WTC11 (cell line): ENCODE data around the gene TMEM238L. TPM values are rescaled to one million over a fixed set of nuclear protein-coding genes. Genes with fewer than 3 reads are reported as not detected.

ENCODE experiments used
- ATAC-seq: fragments of 200-7000 bp; cut with Tn5 transposase; 2 replicates; pipeline ENCODE4 v1.10.0; 2021; ENCODE audit warnings: mild to moderate bottlenecking, moderate library complexity
- CTCF ChIA-PET: fragments of 300-600 bp; sonication (Branson Sonifier 250); formaldehyde crosslinking; loops from one replicate; lab custom pipeline; 2021; ENCODE audit warnings: antibody characterized with exemption; lab: Charles Lee
- POLR2A ChIA-PET: fragments of 350-600 bp; sonication (Branson Sonifier 250); formaldehyde crosslinking; loops from one replicate; lab custom pipeline; 2021; ENCODE audit warnings: antibody characterized with exemption; lab: Charles Lee
- DNase-seq: peaks from one replicate; pipeline ENCODE4 v3.0.0; 2021; ENCODE audit warnings: low spot score
- H3K27ac Mint-ChIP-seq: 2 replicates; pipeline ENCODE4 v1.8.0; 2021; ENCODE audit warnings: mixed read lengths
- H3K27me3 Mint-ChIP-seq: 2 replicates; pipeline ENCODE4 v1.8.0; 2021; ENCODE audit warnings: low read depth, mild to moderate bottlenecking, moderate library complexity, mixed read lengths
- H3K36me3 Mint-ChIP-seq: 2 replicates; pipeline ENCODE4 v1.8.0; 2021; ENCODE audit warnings: mixed read lengths
- H3K4me1 Mint-ChIP-seq: 2 replicates; pipeline ENCODE4 v1.8.0; 2022; ENCODE audit warnings: mixed read lengths
- H3K4me3 Mint-ChIP-seq: 2 replicates; pipeline ENCODE4 v1.8.0; 2021; ENCODE audit warnings: mild to moderate bottlenecking, moderate library complexity, mixed read lengths
- H3K9me3 Mint-ChIP-seq: 2 replicates; pipeline ENCODE4 v1.8.0; 2021; ENCODE audit warnings: mixed read lengths
- ATF1 ChIP-seq: sonication (generic); formaldehyde crosslinking; IDR thresholded peaks from 2 replicates; pipeline ENCODE4 v1.8.1; 2023; ENCODE audit warnings: mild to moderate bottlenecking, moderate library complexity, missing genetic modification reagents
- EMX1 ChIP-seq: fragments of 250-450 bp; sonication (Bioruptor Pico); IDR thresholded peaks from 2 replicates; pipeline ENCODE4 v1.8.0; 2021; ENCODE audit warnings: mild to moderate bottlenecking
- FOXK1 ChIP-seq: sonication (generic); formaldehyde crosslinking; IDR thresholded peaks from 2 replicates; pipeline ENCODE4 v1.8.0; 2022; ENCODE audit warnings: mild to moderate bottlenecking, moderate library complexity, missing genetic modification reagents
- FOXP1 ChIP-seq: sonication (generic); formaldehyde crosslinking; IDR thresholded peaks from 2 replicates; pipeline ENCODE4 v1.8.0; 2022; ENCODE audit warnings: missing genetic modification reagents, mild to moderate bottlenecking, moderate library complexity, borderline replicate concordance
- KAT7 ChIP-seq: sonication (generic); formaldehyde crosslinking; IDR thresholded peaks from 2 replicates; pipeline ENCODE4 v1.8.1; 2023; ENCODE audit warnings: missing genetic modification reagents, mild to moderate bottlenecking, borderline replicate concordance
- NFATC4 ChIP-seq: fragments of 250-450 bp; sonication (Bioruptor Pico); IDR thresholded peaks from 2 replicates; pipeline ENCODE4 v1.9.0; 2021; ENCODE audit warnings: mild to moderate bottlenecking
- NFE2L1 ChIP-seq: sonication (generic); formaldehyde crosslinking; IDR thresholded peaks from 2 replicates; pipeline ENCODE4 v1.8.1; 2023; ENCODE audit warnings: missing genetic modification reagents
- NR2C2 ChIP-seq: sonication (generic); formaldehyde crosslinking; IDR thresholded peaks from 2 replicates; pipeline ENCODE4 v1.8.0; 2022; ENCODE audit warnings: mild to moderate bottlenecking, missing genetic modification reagents
- PRRX2 ChIP-seq: fragments of 250-450 bp; sonication (Bioruptor Pico); IDR thresholded peaks from 2 replicates; pipeline ENCODE4 v1.8.0; 2021; ENCODE audit warnings: mild to moderate bottlenecking
- SOX15 ChIP-seq: fragments of 250-450 bp; sonication (Bioruptor Pico); IDR thresholded peaks from 2 replicates; pipeline ENCODE4 v1.9.0; 2021; ENCODE audit warnings: mild to moderate bottlenecking
- SP1 ChIP-seq: sonication (generic); formaldehyde crosslinking; conservative IDR thresholded peaks from 2 replicates; pipeline ENCODE4 v1.8.1; 2022; ENCODE audit warnings: missing genetic modification reagents
- TCF7 ChIP-seq: sonication (generic); formaldehyde crosslinking; IDR thresholded peaks from 2 replicates; pipeline ENCODE4 v1.8.0; 2022; ENCODE audit warnings: mild to moderate bottlenecking, low read depth, missing genetic modification reagents, moderate library complexity
- ZNF416 ChIP-seq: fragments of 250-450 bp; sonication (Bioruptor Pico); IDR thresholded peaks from 2 replicates; pipeline ENCODE4 v1.9.0; 2021; ENCODE audit warnings: mild to moderate bottlenecking, inconsistent platforms
- total RNA-seq: library from RNA; stranded (reverse); gene quantifications from 3 replicates; pipeline ENCODE4 v1.2.3, GENCODE V29; 2021
- TF ChIP-seq, protein P1 (sequence below): sonication (generic); formaldehyde crosslinking; IDR thresholded peaks from 2 replicates; pipeline ENCODE4 v1.8.1; 2023; ENCODE audit warnings: mild to moderate bottlenecking, missing genetic modification reagents, moderate library complexity
- TF ChIP-seq, protein P2 (sequence below): fragments of 250-450 bp; sonication (Bioruptor Pico); conservative IDR thresholded peaks from 2 replicates; pipeline ENCODE4 v1.9.0; 2021; ENCODE audit warnings: mild to moderate bottlenecking
- TF ChIP-seq, protein P3 (sequence below): sonication (generic); formaldehyde crosslinking; IDR thresholded peaks from 2 replicates; pipeline ENCODE4 v1.8.0; 2023; ENCODE audit warnings: missing genetic modification reagents
- TF ChIP-seq, protein P4 (sequence below): fragments of 250-450 bp; sonication (Bioruptor Pico); IDR thresholded peaks from 2 replicates; pipeline ENCODE4 v2.1.2; 2022; ENCODE audit warnings: mild to moderate bottlenecking, moderate library complexity
- TF ChIP-seq, protein P5 (sequence below): fragments of 200-600 bp; IDR thresholded peaks from 2 replicates; pipeline ENCODE4 v1.8.0; 2022; ENCODE audit warnings: antibody characterized with exemption
- TF ChIP-seq, protein P6 (sequence below): sonication (generic); formaldehyde crosslinking; IDR thresholded peaks from 2 replicates; pipeline ENCODE4 v1.8.1; 2022; ENCODE audit warnings: low read depth, missing genetic modification reagents, borderline replicate concordance

TMEM238L gene
- total RNA-seq, 1 experiment from 2014 or later, result not detected

DNA sequence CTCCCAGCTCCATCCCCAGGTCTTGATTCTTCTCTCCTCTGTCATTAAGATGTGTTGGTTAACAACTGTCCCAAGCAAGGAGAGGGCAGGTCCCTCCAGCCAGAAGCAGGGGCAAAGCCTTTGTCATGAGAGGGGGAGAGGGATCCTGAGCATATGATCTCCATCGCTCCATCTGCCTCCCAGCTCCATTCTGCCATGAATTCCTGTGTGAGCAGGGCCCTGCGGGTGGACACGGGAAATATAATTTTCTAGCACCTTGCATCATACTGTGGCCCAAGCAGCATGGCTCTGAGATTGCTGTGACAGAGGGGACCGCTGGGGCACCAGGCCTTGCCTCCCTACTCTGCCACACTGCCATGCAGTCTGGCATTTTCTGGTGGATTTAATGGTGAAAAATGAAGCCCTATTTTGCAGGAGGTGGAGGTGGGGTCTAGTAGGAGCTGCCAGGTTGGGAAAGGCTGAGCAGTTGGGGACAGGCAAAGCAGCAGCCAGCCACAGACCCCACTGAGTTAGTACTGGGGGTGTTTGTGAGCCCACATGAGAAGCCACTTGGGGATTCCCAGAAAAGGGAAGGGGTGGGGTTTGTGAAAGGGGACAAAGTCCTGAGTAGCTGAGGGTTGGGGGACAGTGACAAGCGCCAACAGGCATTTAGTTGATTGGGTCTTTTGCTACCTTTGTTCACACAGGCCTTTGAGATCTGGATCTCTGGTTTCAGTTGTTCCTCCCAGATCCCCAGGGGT lies 16.4 kb downstream of the TMEM238L start:
- no peak for ATAC-seq
- ChIA-PET POLR2A (no interaction called here), CTCF (interaction anchor here (2.1 to 2.2 kb wide), 2 partner anchors 15 to 58 kb away, joined by 7 to 11 read pairs; no protein-coding TSS in a partner anchor)
- no peaks in the 10 kb centered on the region for H3K27me3 Mint-ChIP-seq
- TF ChIP-seq, protein P1, sequence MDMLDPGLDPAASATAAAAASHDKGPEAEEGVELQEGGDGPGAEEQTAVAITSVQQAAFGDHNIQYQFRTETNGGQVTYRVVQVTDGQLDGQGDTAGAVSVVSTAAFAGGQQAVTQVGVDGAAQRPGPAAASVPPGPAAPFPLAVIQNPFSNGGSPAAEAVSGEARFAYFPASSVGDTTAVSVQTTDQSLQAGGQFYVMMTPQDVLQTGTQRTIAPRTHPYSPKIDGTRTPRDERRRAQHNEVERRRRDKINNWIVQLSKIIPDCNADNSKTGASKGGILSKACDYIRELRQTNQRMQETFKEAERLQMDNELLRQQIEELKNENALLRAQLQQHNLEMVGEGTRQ (CRISPR knock-in tag), result no peak
- no peak for TF ChIP-seq FOXP1
- TF ChIP-seq SP1, result no peak
- TF ChIP-seq, protein P2, sequence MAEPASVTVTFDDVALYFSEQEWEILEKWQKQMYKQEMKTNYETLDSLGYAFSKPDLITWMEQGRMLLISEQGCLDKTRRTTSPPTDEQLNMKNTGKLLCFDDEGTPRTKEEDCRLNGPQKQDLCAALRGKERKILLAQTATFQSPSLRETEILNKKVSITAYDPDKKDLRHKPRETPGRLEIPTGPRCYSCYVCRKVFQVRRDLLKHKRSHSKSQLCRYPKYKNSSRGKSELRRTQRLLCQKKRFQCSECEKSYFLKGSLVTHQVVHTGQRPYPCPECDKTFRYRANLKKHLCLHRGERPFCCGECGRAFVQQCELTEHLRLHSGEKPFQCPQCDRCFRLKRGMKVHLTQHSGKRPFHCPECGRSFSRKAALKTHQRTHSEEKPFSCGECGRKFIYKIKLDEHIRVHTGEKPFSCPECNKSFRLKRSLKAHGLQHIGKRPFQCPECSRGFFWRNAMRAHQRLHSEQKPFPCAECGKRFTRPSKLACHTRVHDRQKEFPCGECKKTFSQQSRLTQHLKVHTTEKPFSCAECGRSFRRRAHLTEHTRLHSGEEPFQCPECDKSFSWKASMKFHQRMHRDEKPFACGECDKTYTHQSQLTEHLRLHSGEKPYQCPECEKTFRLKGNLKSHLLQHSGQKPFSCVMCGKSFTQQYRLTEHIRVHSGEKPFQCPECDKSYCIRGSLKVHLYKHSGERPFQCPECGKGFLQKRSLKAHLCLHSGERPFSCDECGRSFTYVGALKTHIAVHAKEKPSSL (CRISPR knock-in tag), result no peak
- TF ChIP-seq, protein P3, sequence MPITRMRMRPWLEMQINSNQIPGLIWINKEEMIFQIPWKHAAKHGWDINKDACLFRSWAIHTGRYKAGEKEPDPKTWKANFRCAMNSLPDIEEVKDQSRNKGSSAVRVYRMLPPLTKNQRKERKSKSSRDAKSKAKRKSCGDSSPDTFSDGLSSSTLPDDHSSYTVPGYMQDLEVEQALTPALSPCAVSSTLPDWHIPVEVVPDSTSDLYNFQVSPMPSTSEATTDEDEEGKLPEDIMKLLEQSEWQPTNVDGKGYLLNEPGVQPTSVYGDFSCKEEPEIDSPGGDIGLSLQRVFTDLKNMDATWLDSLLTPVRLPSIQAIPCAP (CRISPR knock-in tag), result no peak
- no peak for TF ChIP-seq EMX1
- no peak for TF ChIP-seq ATF1
- TF ChIP-seq, protein P4, sequence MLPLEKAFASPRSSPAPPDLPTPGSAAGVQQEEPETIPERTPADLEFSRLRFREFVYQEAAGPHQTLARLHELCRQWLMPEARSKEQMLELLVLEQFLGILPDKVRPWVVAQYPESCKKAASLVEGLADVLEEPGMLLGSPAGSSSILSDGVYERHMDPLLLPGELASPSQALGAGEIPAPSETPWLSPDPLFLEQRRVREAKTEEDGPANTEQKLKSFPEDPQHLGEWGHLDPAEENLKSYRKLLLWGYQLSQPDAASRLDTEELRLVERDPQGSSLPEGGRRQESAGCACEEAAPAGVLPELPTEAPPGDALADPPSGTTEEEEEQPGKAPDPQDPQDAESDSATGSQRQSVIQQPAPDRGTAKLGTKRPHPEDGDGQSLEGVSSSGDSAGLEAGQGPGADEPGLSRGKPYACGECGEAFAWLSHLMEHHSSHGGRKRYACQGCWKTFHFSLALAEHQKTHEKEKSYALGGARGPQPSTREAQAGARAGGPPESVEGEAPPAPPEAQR (CRISPR knock-in tag), result no peak
- TF ChIP-seq NR2C2 (CRISPR knock-in tag), result no peak
- TF ChIP-seq, protein P5, sequence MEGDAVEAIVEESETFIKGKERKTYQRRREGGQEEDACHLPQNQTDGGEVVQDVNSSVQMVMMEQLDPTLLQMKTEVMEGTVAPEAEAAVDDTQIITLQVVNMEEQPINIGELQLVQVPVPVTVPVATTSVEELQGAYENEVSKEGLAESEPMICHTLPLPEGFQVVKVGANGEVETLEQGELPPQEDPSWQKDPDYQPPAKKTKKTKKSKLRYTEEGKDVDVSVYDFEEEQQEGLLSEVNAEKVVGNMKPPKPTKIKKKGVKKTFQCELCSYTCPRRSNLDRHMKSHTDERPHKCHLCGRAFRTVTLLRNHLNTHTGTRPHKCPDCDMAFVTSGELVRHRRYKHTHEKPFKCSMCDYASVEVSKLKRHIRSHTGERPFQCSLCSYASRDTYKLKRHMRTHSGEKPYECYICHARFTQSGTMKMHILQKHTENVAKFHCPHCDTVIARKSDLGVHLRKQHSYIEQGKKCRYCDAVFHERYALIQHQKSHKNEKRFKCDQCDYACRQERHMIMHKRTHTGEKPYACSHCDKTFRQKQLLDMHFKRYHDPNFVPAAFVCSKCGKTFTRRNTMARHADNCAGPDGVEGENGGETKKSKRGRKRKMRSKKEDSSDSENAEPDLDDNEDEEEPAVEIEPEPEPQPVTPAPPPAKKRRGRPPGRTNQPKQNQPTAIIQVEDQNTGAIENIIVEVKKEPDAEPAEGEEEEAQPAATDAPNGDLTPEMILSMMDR, result no peak
- no peak for TF ChIP-seq FOXK1 (CRISPR knock-in tag)
- TF ChIP-seq NFE2L1, result no peak
- no peak for TF ChIP-seq KAT7 (CRISPR knock-in tag)
- TF ChIP-seq SOX15 (CRISPR knock-in tag), result no peak
- TF ChIP-seq NFATC4 (CRISPR knock-in tag), result no peak
- no peak for TF ChIP-seq PRRX2 (CRISPR knock-in tag)
- no peak for TF ChIP-seq TCF7 (CRISPR knock-in tag)
- no peak for TF ChIP-seq ZNF416 (CRISPR knock-in tag)
- TF ChIP-seq, protein P6, sequence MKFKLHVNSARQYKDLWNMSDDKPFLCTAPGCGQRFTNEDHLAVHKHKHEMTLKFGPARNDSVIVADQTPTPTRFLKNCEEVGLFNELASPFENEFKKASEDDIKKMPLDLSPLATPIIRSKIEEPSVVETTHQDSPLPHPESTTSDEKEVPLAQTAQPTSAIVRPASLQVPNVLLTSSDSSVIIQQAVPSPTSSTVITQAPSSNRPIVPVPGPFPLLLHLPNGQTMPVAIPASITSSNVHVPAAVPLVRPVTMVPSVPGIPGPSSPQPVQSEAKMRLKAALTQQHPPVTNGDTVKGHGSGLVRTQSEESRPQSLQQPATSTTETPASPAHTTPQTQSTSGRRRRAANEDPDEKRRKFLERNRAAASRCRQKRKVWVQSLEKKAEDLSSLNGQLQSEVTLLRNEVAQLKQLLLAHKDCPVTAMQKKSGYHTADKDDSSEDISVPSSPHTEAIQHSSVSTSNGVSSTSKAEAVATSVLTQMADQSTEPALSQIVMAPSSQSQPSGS (CRISPR knock-in tag), result no peak
- TF ChIP-seq, all 79 proteins: peak for 0
- H3K36me3 Mint-ChIP-seq, result no peaks in the 10 kb centered on the region
- H3K27ac Mint-ChIP-seq, result no peak overlapping the region
- H3K4me1 Mint-ChIP-seq, result peaks cover 77% of the 10 kb centered on the region
- 0 out of 2 replicates have a peak, but pooled peaks cover 4% of the 10 kb centered on the region for H3K9me3 Mint-ChIP-seq
- no peak overlapping the region for H3K4me3 Mint-ChIP-seq
- DNase-seq, result no peak
